Endothelial cell of umbilical vein (primary cell): ENCODE data around the gene MTM1. TPM values are rescaled to one million over a fixed set of nuclear protein-coding genes. Genes with fewer than 3 reads are reported as not detected.

ENCODE experiments used
- BruUV-seq: library from RNA; stranded (reverse); fragments of 400-500 nt; replicated peaks from 2 replicates; lab custom pipeline; 2021; lab: Mats Ljungman, UMichigan
- CTCF ChIA-PET: fragments of 300-600, 350-600 bp; sonication (Branson Sonifier 250); formaldehyde crosslinking; loops from one replicate; lab custom pipeline; 2021; ENCODE audit warnings: antibody characterized with exemption, inconsistent platforms; lab: Charles Lee
- POLR2A ChIA-PET: fragments of 300-600, 350-600 bp; sonication (Branson Sonifier 250); formaldehyde crosslinking; loops from one replicate; lab custom pipeline; 2021; ENCODE audit warnings: antibody characterized with exemption, inconsistent platforms; lab: Charles Lee
- DNase-seq: peaks from one replicate; pipeline ENCODE4 v3.0.0-alpha.2; 2011; ENCODE audit warnings: low read depth, low spot score
- FAIRE-seq: peaks from 2 replicates; lab custom pipeline; 2011; peaks lifted over from hg19 to GRCh38; lab: Jason Lieb, UNC
- H2AFZ ChIP-seq: 2 replicates; pipeline ENCODE4 v1.6.0; 2012; ENCODE audit warnings: low read depth, low read length, control low read depth, inconsistent platforms
- H3K27ac ChIP-seq: 2 replicates; pipeline ENCODE4 v1.5.1; 2011; ENCODE audit warnings: low read depth, mild to moderate bottlenecking, control low read depth, low read length, moderate library complexity; ENCODE audit not compliant: insufficient read depth
- H3K27me3 ChIP-seq, 2 experiments: 2 replicates each; pipeline versions ENCODE4 v1.6.0 to v1.6.1; 2011; ENCODE audit warnings: low read length in 2 of 2, mixed read lengths in 1 of 2; ENCODE audit not compliant: control insufficient read depth in 2 of 2, insufficient read depth in 2 of 2
- H3K36me3 ChIP-seq, 2 experiments: 2 replicates in 1 of 2; 3 replicates in 1 of 2; pipeline ENCODE4 v1.5.1; 2011; ENCODE audit warnings: low read length in 2 of 2, mild to moderate bottlenecking in 1 of 2, moderate library complexity in 1 of 2; ENCODE audit not compliant: control insufficient read depth in 2 of 2, insufficient read depth in 2 of 2; ENCODE audit errors: extremely low read depth in 1 of 2
- H3K4me1 ChIP-seq: 3 replicates; pipeline ENCODE4 v1.5.1; 2011; ENCODE audit warnings: mild to moderate bottlenecking, low read length; ENCODE audit not compliant: control insufficient read depth, insufficient read depth; ENCODE audit errors: extremely low read depth
- H3K4me2 ChIP-seq: 2 replicates; pipeline ENCODE4 v1.6.1; 2011; ENCODE audit warnings: low read length, control low read depth, mixed read lengths; ENCODE audit not compliant: insufficient read depth
- H3K4me3 ChIP-seq, 3 experiments: fragments of 200-600 bp in 1 of 3; sonication (generic), shearing (Covaris generic) in 1 of 3; replicated peaks in 1 of 3; 2 replicates each; pipeline ENCODE4 v1.5.1; 2011 to 2016; ENCODE audit warnings: control low read depth in 3 of 3, low read length in 3 of 3, mild to moderate bottlenecking in 2 of 3, inconsistent platforms in 1 of 3, low read depth in 1 of 3, moderate library complexity in 1 of 3; ENCODE audit not compliant: insufficient read depth in 1 of 3
- H3K79me2 ChIP-seq: 2 replicates; pipeline ENCODE4 v1.6.0; 2012; ENCODE audit warnings: low read length, inconsistent platforms; ENCODE audit not compliant: control insufficient read depth, insufficient read depth
- H3K9ac ChIP-seq: replicated peaks from 2 replicates; pipeline ENCODE3; 2011; ENCODE audit warnings: low read length, control low read depth; ENCODE audit not compliant: insufficient read depth; ENCODE audit errors: extremely low read depth
- H3K9me1 ChIP-seq: replicated peaks from 3 replicates; pipeline ENCODE4 v1.6.0; 2011; ENCODE audit warnings: mild to moderate bottlenecking, low read length; ENCODE audit not compliant: control insufficient read depth, insufficient read depth; ENCODE audit errors: extremely low read depth
- H3K9me3 ChIP-seq: replicated peaks from 2 replicates; pipeline ENCODE4 v1.5.1; 2012; ENCODE audit warnings: low read length, inconsistent platforms; ENCODE audit not compliant: control insufficient read depth, insufficient read depth
- H4K20me1 ChIP-seq: replicated peaks from 2 replicates; pipeline ENCODE3; 2011; ENCODE audit warnings: mild to moderate bottlenecking, low read length; ENCODE audit not compliant: control insufficient read depth, insufficient read depth; ENCODE audit errors: extremely low read depth
- EZH2 ChIP-seq: IDR thresholded peaks from 2 replicates; pipeline ENCODE4 v1.6.1; 2012; ENCODE audit warnings: borderline replicate concordance, low read depth, mild to moderate bottlenecking, moderate library complexity, low read length, inconsistent platforms; ENCODE audit not compliant: severe bottlenecking
- FOS ChIP-seq: IDR thresholded peaks from 2 replicates; pipeline ENCODE4 v1.6.1; 2011; ENCODE audit warnings: mild to moderate bottlenecking, low read length, moderate library complexity, borderline replicate concordance; ENCODE audit not compliant: insufficient read depth
- GATA2 ChIP-seq: IDR thresholded peaks from 2 replicates; pipeline ENCODE4 v1.7.0; 2011; ENCODE audit warnings: low read depth, mild to moderate bottlenecking, moderate library complexity, mixed read lengths, low read length; ENCODE audit not compliant: insufficient read length, insufficient read depth
- JUN ChIP-seq: IDR thresholded peaks from 2 replicates; pipeline ENCODE4 v1.6.1; 2011; ENCODE audit warnings: borderline replicate concordance, low read depth; ENCODE audit not compliant: insufficient read length, insufficient read depth
- MYC ChIP-seq: IDR thresholded peaks from one replicate; pipeline ENCODE4 v1.6.1; 2011; ENCODE audit warnings: mild to moderate bottlenecking, low read depth, low read length
- POLR2A ChIP-seq: IDR thresholded peaks from 2 replicates; pipeline ENCODE4 v1.6.1; 2012; ENCODE audit warnings: low read depth, mild to moderate bottlenecking, control low read depth, low read length
- POLR2AphosphoS5 ChIP-seq: IDR thresholded peaks from 2 replicates; pipeline ENCODE4 v1.6.1; 2012; ENCODE audit warnings: low read depth, mild to moderate bottlenecking, control low read depth, low read length, moderate library complexity; ENCODE audit not compliant: insufficient read depth
- dilution Hi-C: fragments of 300-500 bp; cut with MboI; formaldehyde crosslinking; loops from one replicate; pipeline ENCODE4 v1.15.0; 2019; ENCODE audit warnings: low sequenced_read_pairs; ENCODE audit not compliant: extremely low pct_ligation_motif_present
- intact Hi-C: fragments of 100-400 bp; cut with micrococcal nuclease; formaldehyde crosslinking; loops from one replicate; pipeline ENCODE4 v1.10.0; 2022
- polyA plus RNA-seq, 4 experiments: library from polyadenylated mRNA; depleted of rRNA in 3 of 4; stranded (reverse) in 3 of 4; unstranded in 1 of 4; fragments of >200 nt; gene quantifications; 2 replicates each; pipeline versions ENCODE4 v1.2.1 to v1.2.3, GENCODE V29; 2011 to 2012; ENCODE audit warnings: missing spikeins in 1 of 4
- total RNA-seq: library from RNA; stranded (reverse); gene quantifications from 2 replicates; pipeline ENCODE4 v1.2.3, GENCODE V29; 2021
- TF ChIP-seq, protein P1 (sequence below), 2 donors: IDR thresholded peaks; 1 replicate in 1 of 2; 2 replicates in 1 of 2; pipeline ENCODE4 v1.5.1; 2011; ENCODE audit warnings: low read length in 2 of 2, mild to moderate bottlenecking in 2 of 2, moderate library complexity in 2 of 2, control low read depth in 1 of 2, inconsistent platforms in 1 of 2, low read depth in 1 of 2; ENCODE audit not compliant: insufficient read depth in 1 of 2; ENCODE audit errors: extremely low read depth in 1 of 2
- TF ChIP-seq, protein P2 (sequence below): IDR thresholded peaks from 2 replicates; pipeline ENCODE4 v1.6.1; 2011; ENCODE audit not compliant: insufficient read depth, insufficient read length

MTM1 gene
- total and polyA plus RNA-seq, 2 donors (not counting 3 experiments of a cell fraction or from before 2014, with no cell fraction given) = 2.4 to 13.2 TPM

DNA sequence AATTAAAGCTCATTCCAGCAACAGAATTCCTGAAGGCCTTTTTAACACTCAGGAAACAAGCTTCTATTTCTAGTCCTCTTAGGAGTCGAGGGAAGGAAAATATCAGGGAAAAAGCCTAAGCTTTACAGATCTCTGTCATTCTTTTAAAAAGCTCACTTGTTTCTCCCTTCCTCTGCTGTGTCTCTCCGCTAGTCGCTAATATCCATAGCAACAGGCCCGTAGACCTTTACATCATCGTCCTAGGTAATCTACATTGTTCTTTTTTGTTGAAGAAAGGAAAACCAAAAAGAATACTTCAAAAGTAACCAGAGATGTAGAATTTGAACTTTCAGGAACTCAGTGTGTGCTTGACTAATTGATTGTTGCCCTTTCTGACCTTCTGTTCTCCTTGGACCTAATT, 78.9 kb downstream of the MTM1 start:
- dilution Hi-C loops (no loop called here), intact Hi-C loops (loop anchor here (1.0 kb wide), 1 partner anchor 140 kb away; no protein-coding TSS in a partner anchor)
- ChIA-PET CTCF (interaction anchor here (1.0 to 2.1 kb wide), 3 partner anchors 11 to 36 kb away, joined by 3 to 5 read pairs (median 5); no protein-coding TSS in a partner anchor), POLR2A (no interaction called here)
- H2AFZ ChIP-seq = no peak overlapping the region
- no peaks in the 10 kb centered on the region for H4K20me1 ChIP-seq
- BruUV-seq = no TSS peak
- peak overlapping the region; percentile 47 for H3K9ac ChIP-seq
- no peak overlapping the region for H3K4me3 ChIP-seq
- H3K9me3 ChIP-seq = no peaks in the 10 kb centered on the region
- H3K36me3 ChIP-seq = no peaks in the 10 kb centered on the region
- H3K4me1 ChIP-seq = peaks cover 38% of the 10 kb centered on the region
- no peaks in the 10 kb centered on the region for H3K79me2 ChIP-seq
- peak overlapping the region; percentile 85 for H3K27ac ChIP-seq
- no peaks in the 10 kb centered on the region for H3K9me1 ChIP-seq
- H3K4me2 ChIP-seq = peak overlapping the region; percentile 51
- FAIRE-seq (peak; percentile 18), DNase-seq (peak; percentile 56)
- TF ChIP-seq FOS (no peak), MYC (no peak), EZH2 (no peak), POLR2AphosphoS5 (no peak), JUN (no peak), POLR2A (no peak), GATA2 (no peak)
- TF ChIP-seq, protein P1, sequence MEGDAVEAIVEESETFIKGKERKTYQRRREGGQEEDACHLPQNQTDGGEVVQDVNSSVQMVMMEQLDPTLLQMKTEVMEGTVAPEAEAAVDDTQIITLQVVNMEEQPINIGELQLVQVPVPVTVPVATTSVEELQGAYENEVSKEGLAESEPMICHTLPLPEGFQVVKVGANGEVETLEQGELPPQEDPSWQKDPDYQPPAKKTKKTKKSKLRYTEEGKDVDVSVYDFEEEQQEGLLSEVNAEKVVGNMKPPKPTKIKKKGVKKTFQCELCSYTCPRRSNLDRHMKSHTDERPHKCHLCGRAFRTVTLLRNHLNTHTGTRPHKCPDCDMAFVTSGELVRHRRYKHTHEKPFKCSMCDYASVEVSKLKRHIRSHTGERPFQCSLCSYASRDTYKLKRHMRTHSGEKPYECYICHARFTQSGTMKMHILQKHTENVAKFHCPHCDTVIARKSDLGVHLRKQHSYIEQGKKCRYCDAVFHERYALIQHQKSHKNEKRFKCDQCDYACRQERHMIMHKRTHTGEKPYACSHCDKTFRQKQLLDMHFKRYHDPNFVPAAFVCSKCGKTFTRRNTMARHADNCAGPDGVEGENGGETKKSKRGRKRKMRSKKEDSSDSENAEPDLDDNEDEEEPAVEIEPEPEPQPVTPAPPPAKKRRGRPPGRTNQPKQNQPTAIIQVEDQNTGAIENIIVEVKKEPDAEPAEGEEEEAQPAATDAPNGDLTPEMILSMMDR (IDR thresholded peaks at IDR 0.05; ENCODE audit: extremely low read depth in 1 of 2, insufficient read depth in 1 of 2, low read depth in 1 of 2, low read length in 2 of 2) = no peak
- TF ChIP-seq, protein P2, sequence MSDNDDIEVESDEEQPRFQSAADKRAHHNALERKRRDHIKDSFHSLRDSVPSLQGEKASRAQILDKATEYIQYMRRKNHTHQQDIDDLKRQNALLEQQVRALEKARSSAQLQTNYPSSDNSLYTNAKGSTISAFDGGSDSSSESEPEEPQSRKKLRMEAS = no peak
- H3K27me3 ChIP-seq = no peaks in the 10 kb centered on the region
